ENCODE measurements around the gene SLC13A5. TPM values are rescaled to one million over a fixed set of nuclear protein-coding genes. Genes with fewer than 3 reads are reported as not detected.

Gene SLC13A5
- total RNA-seq, 4 donors from 2014 or later: 0.34 TPM; not detected in 3

DNA sequence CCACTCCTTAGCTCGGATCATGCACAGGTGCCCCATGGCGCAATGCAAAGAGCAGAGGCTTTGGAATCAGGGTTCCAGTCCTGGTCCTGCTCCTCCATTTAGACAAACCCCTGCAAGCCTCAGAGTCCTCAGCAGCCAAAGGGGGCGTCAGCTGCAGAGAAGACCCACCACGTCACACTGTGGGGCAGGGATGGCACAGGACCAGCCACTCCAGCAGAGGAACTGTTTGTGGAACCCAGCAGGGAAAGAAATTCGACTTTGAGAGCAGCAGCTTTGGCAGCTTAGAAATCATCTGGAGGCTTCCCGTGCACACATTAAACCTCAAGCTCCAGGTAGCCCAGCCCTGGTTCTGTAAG, 36.4 kb downstream of the SLC13A5 start:
- 69% methylated on average over 6 of the region's 6 CpGs for WGBS
- DNase-seq (ENCODE audit: extremely low spot score): no peak
- Histone ChIP-seq H3K27me3 (peaks cover 0 to 27% (median 0%) of the 10 kb centered on the region in 4 donors), H3K9me3 (no peaks in the 10 kb centered on the region), H3K4me1 (no peaks in the 10 kb centered on the region), H3K36me3 (no peaks in the 10 kb centered on the region), H3K4me3 (no peak overlapping the region), H3K27ac (replicated peaks in 1 of 4) (no peak overlapping the region)
- no peak for TF ChIP-seq POLR2A (IDR thresholded peaks at IDR 0.05; ENCODE audit: low read depth)
- no peak for TF ChIP-seq POLR2AphosphoS5 (IDR thresholded peaks at IDR 0.05)
- no peak for TF ChIP-seq EP300 (IDR thresholded peaks at IDR 0.05)
- TF ChIP-seq, protein P1, sequence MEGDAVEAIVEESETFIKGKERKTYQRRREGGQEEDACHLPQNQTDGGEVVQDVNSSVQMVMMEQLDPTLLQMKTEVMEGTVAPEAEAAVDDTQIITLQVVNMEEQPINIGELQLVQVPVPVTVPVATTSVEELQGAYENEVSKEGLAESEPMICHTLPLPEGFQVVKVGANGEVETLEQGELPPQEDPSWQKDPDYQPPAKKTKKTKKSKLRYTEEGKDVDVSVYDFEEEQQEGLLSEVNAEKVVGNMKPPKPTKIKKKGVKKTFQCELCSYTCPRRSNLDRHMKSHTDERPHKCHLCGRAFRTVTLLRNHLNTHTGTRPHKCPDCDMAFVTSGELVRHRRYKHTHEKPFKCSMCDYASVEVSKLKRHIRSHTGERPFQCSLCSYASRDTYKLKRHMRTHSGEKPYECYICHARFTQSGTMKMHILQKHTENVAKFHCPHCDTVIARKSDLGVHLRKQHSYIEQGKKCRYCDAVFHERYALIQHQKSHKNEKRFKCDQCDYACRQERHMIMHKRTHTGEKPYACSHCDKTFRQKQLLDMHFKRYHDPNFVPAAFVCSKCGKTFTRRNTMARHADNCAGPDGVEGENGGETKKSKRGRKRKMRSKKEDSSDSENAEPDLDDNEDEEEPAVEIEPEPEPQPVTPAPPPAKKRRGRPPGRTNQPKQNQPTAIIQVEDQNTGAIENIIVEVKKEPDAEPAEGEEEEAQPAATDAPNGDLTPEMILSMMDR (IDR thresholded peaks at IDR 0.05): no peak
- intact Hi-C loops (cut with DNase I): no loop called here

DNA sequence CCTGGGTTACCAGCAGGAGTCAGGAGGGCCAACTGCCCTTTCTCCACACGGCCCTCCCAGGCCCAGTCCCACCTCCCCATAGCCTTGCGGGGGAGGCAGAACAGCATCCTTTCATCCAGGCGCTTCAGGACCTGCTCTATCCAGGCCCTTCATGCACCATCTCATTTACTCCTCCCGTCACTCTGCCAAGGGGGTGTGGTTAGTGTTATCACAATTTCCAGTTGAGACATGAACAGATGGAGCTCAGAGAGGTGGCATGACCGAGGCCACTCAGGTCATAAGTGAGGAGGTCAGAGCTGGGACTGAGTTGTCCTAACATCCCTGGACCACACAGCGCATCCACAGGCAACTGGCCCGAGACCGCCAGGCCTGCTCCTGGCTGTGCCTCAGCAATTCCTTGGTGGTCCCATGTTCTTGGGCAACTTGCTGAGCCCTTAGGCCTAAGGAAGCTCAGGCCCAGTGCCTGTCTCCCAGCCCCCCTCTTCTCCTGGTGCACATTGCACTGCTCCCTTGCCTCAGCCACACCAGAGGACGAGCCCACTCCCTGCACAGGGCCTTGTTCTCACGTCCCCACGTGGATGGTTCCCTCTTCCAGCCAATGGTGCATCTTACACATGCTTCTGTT, 37.9 kb downstream of the SLC13A5 start:
- Histone ChIP-seq H3K9me3 (no peaks in the 10 kb centered on the region), H3K27me3 (peaks cover 0 to 41% (median 0%) of the 10 kb centered on the region in 4 donors), H3K27ac (replicated peaks in 1 of 4) (no peak overlapping the region), H3K4me3 (no peak overlapping the region), H3K36me3 (no peaks in the 10 kb centered on the region), H3K4me1 (no peaks in the 10 kb centered on the region)
- DNase-seq (ENCODE audit: extremely low spot score): no peak
- intact Hi-C loops (cut with DNase I): no loop called here
- 69% methylated on average over 7 of the region's 11 CpGs for WGBS
- TF ChIP-seq, protein P1 (IDR thresholded peaks at IDR 0.05): no peak
- TF ChIP-seq POLR2A (IDR thresholded peaks at IDR 0.05; ENCODE audit: low read depth): no peak
- TF ChIP-seq EP300 (IDR thresholded peaks at IDR 0.05): no peak
- no peak for TF ChIP-seq POLR2AphosphoS5 (IDR thresholded peaks at IDR 0.05)

DNA sequence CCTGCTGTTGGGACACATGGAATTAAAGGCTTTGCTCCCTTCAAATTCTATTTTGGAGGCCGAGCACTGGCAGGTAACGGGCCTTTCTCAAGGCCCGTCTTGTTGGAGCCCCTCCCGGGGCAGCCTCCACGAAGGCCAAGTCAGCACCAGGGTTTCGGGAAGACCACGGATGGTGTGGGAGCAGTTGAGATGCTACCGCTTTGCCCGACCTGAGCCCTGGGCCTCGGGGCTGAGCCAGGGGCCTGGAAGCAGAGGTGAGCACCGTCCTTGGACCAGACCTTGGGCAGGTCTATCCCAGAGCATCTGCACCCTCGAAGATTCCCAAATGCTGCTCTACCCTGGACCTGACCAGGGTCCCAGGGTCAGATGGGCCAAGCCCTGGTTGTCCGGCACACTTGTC, 38.6 kb downstream of the SLC13A5 start:
- no peak for TF ChIP-seq EP300 (IDR thresholded peaks at IDR 0.05)
- TF ChIP-seq POLR2A (IDR thresholded peaks at IDR 0.05; ENCODE audit: low read depth): no peak
- TF ChIP-seq, protein P1 (IDR thresholded peaks at IDR 0.05): no peak
- no peak for TF ChIP-seq POLR2AphosphoS5 (IDR thresholded peaks at IDR 0.05)
- DNase-seq (ENCODE audit: extremely low spot score): no peak
- peaks cover 0 to 46% (median 0%) of the 10 kb centered on the region in 4 donors for H3K27me3 ChIP-seq
- intact Hi-C loops (cut with DNase I): no loop called here
- H3K4me1 ChIP-seq: no peaks in the 10 kb centered on the region
- H3K9me3 ChIP-seq: no peaks in the 10 kb centered on the region
- 90% methylated on average over 9 of the region's 13 CpGs for WGBS
- no peak overlapping the region for H3K27ac ChIP-seq (replicated peaks in 1 of 4)
- no peaks in the 10 kb centered on the region for H3K36me3 ChIP-seq
- H3K4me3 ChIP-seq: no peak overlapping the region

DNA sequence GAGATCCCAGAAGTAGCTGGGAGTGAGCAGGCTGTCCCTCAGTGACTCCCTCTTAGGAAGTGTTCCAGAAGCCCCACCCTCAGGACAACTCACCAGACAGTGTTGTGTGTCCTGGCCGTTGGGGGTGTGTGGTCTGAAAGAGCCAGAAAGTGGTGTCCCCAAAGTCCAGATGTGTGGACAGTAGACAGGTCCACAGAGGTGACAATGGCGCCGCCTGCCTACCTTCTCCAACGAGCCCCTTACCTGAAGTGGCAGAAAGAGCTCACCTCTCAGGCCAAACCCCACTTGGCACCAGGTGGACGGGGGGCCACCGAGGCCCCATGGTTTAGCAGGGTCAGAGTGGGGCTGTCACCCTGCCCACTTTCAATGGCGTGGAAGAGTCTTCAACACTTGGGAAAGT, 41.7 kb downstream of the SLC13A5 start:
- H3K27ac ChIP-seq (replicated peaks in 1 of 4): no peak overlapping the region
- no peak for TF ChIP-seq POLR2AphosphoS5 (IDR thresholded peaks at IDR 0.05)
- TF ChIP-seq EP300 (IDR thresholded peaks at IDR 0.05): no peak
- no peaks in the 10 kb centered on the region for H3K9me3 ChIP-seq
- H3K4me1 ChIP-seq: no peaks in the 10 kb centered on the region
- intact Hi-C loops (cut with DNase I): no loop called here
- peaks cover 0 to 45% (median 0%) of the 10 kb centered on the region in 4 donors for H3K27me3 ChIP-seq
- DNase-seq (ENCODE audit: extremely low spot score): no peak
- no peak overlapping the region for H3K4me3 ChIP-seq
- 69% methylated on average over 3 of the region's 7 CpGs for WGBS
- H3K36me3 ChIP-seq: no peaks in the 10 kb centered on the region

DNA sequence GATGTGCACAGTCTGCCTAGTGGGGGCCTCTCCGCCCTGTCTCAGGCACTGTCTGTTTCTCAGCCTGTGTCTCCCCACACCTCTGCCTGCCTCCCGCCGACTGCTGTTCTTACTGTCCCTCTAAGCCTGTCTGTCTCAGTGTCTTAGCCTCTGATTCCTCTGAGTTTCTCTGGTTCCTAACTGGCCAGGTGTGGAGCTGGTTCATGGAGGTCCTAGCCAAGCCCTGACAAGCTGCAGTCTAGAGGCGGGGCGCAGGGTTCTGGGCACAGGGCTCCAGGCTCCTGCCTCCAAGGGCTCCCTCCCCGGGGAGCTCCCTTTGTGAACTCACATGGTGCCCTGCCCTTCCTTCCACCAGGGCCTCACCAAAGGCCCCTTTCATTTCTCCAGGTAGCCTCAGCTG, 42.2 kb downstream of the SLC13A5 start:
- Histone ChIP-seq H3K36me3 (no peaks in the 10 kb centered on the region), H3K27ac (replicated peaks in 1 of 4) (no peak overlapping the region), H3K4me3 (no peak overlapping the region), H3K27me3 (peaks cover 0 to 45% (median 0%) of the 10 kb centered on the region in 4 donors), H3K4me1 (peaks cover 0 to 3% (median 0%) of the 10 kb centered on the region in 4 donors), H3K9me3 (no peaks in the 10 kb centered on the region)
- TF ChIP-seq POLR2AphosphoS5 (IDR thresholded peaks at IDR 0.05) (no peak), EP300 (IDR thresholded peaks at IDR 0.05) (no peak), POLR2A (IDR thresholded peaks at IDR 0.05; ENCODE audit: low read depth) (no peak)
- TF ChIP-seq, protein P1 (IDR thresholded peaks at IDR 0.05): no peak
- intact Hi-C loops (cut with DNase I): no loop called here
- no peak for DNase-seq (ENCODE audit: extremely low spot score)
- 85% methylated on average over 6 of the region's 6 CpGs for WGBS

Data from esophagus muscularis mucosa (tissue), 4 donors.